ENCODE measurements around the gene NFATC3.

DNA sequence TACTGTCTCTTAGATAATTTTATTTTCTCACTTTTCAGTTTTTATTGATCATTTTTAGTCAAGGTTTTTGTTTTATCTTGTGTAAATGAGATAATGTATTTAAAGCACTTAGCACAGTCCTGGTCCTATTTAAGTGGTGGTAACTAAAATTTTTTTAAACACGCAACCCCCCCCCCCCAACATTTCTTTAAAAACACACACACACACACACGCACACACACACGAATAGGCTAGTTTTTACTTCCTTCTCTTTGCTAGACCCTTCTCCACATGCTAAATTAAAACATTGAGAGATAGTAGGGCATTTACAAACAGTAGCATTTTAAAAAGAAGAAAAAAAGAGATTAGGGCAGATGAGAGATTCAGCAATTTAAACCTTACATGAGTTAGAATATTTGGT, 5.0 kb downstream of the NFATC3 start:
- TF ChIP-seq, protein P1, sequence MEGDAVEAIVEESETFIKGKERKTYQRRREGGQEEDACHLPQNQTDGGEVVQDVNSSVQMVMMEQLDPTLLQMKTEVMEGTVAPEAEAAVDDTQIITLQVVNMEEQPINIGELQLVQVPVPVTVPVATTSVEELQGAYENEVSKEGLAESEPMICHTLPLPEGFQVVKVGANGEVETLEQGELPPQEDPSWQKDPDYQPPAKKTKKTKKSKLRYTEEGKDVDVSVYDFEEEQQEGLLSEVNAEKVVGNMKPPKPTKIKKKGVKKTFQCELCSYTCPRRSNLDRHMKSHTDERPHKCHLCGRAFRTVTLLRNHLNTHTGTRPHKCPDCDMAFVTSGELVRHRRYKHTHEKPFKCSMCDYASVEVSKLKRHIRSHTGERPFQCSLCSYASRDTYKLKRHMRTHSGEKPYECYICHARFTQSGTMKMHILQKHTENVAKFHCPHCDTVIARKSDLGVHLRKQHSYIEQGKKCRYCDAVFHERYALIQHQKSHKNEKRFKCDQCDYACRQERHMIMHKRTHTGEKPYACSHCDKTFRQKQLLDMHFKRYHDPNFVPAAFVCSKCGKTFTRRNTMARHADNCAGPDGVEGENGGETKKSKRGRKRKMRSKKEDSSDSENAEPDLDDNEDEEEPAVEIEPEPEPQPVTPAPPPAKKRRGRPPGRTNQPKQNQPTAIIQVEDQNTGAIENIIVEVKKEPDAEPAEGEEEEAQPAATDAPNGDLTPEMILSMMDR (conservative IDR thresholded peaks at IDR 0.05), result no peak
- no peak for TF ChIP-seq EZH2 (IDR thresholded peaks at IDR 0.05; ENCODE audit: low read depth)

Data from PC-9 (cell line).